Suprapubic skin (tissue), 4 donors: ENCODE results near the gene PIGK. TPM values are rescaled to one million over a fixed set of nuclear protein-coding genes. Genes with fewer than 3 reads are reported as not detected.

Experiments used
- DNase-seq, 2 donors: peaks; one replicate each; pipeline ENCODE4 v3.0.0-alpha.2; 2019; ENCODE audit warnings: low spot score in 2 of 2
- H3K27ac ChIP-seq: fragments of 200-600 bp; sonication (generic); one replicate; pipeline ENCODE4 v1.5.1; 2019
- H3K27me3 ChIP-seq: fragments of 200-600 bp; sonication (generic); one replicate; pipeline ENCODE4 v1.5.1; 2019
- H3K36me3 ChIP-seq: fragments of 200-600 bp; sonication (generic); one replicate; pipeline ENCODE4 v1.5.1; 2019
- H3K4me1 ChIP-seq: fragments of 200-600 bp; sonication (generic); one replicate; pipeline ENCODE4 v1.5.1; 2019
- H3K4me3 ChIP-seq: fragments of 200-600 bp; sonication (generic); one replicate; pipeline ENCODE4 v1.5.1; 2019; ENCODE audit warnings: mild to moderate bottlenecking
- H3K9me3 ChIP-seq: fragments of 200-600 bp; sonication (generic); one replicate; pipeline ENCODE4 v1.5.1; 2019
- CTCF ChIP-seq, 2 donors: fragments of 200-600 bp in 1 of 2; fragments of 450-650 bp in 1 of 2; sonication (generic) in 1 of 2; IDR thresholded peaks; one replicate each; pipeline ENCODE4 v1.5.1; 2016 to 2019; ENCODE audit warnings: antibody characterized with exemption in 2 of 2, mild to moderate bottlenecking in 1 of 2, moderate library complexity in 1 of 2
- EP300 ChIP-seq: sonication (generic); formaldehyde crosslinking; IDR thresholded peaks from one replicate; pipeline ENCODE4 v1.6.1; 2017; ENCODE audit warnings: antibody characterized with exemption
- POLR2A ChIP-seq, 2 donors: fragments of 450-650 bp; IDR thresholded peaks; one replicate each; pipeline ENCODE4 v1.6.1; 2017; ENCODE audit warnings: antibody characterized with exemption in 2 of 2, mild to moderate bottlenecking in 2 of 2, moderate library complexity in 2 of 2
- POLR2AphosphoS5 ChIP-seq, 3 donors: sonication (generic); formaldehyde crosslinking; IDR thresholded peaks; one replicate each; pipeline ENCODE4 v1.6.1; 2017; ENCODE audit warnings: antibody characterized with exemption in 3 of 3
- WGBS: methylation state at CpG from one replicate; pipeline ENCODE4 v1.1.5; 2018; 5-methylcytosine and 5-hydroxymethylcytosine counted together
- total RNA-seq, 4 donors: library from RNA; depleted of rRNA; stranded (reverse); fragments of >200 nt; gene quantifications; one replicate each; pipeline ENCODE4 v1.1.0, GENCODE V29; 2016

The PIGK gene
- total RNA-seq, 4 donors from 2014 or later: 8.9 to 16.0 (median 11.8) TPM

GRCh38 chr1:77156214-77156613, 63.0 kb downstream of the PIGK start:
- Histone ChIP-seq H3K4me3 (no peak overlapping the region), H3K4me1 (no peaks in the 10 kb centered on the region), H3K27me3 (no peaks in the 10 kb centered on the region), H3K27ac (no peak overlapping the region), H3K9me3 (no peaks in the 10 kb centered on the region), H3K36me3 (peaks cover 24% of the 10 kb centered on the region)
- no peak for DNase-seq
- no peak for TF ChIP-seq POLR2A (IDR thresholded peaks at IDR 0.05)
- TF ChIP-seq EP300: no peak
- no peak for TF ChIP-seq CTCF (IDR thresholded peaks at IDR 0.05)
- TF ChIP-seq POLR2AphosphoS5 (IDR thresholded peaks at IDR 0.05): no peak

- no peaks in the 10 kb centered on the region for H3K4me1 ChIP-seq
- no peaks in the 10 kb centered on the region for H3K27me3 ChIP-seq
- no peaks in the 10 kb centered on the region for H3K9me3 ChIP-seq
- over 99% methylated on average over 5 of the region's 5 CpGs for WGBS
- TF ChIP-seq CTCF (IDR thresholded peaks at IDR 0.05) (no peak), POLR2AphosphoS5 (IDR thresholded peaks at IDR 0.05) (no peak), POLR2A (IDR thresholded peaks at IDR 0.05) (no peak), EP300 (no peak)
- H3K36me3 ChIP-seq: no peaks in the 10 kb centered on the region
- no peak overlapping the region for H3K27ac ChIP-seq
- no peak for DNase-seq
- H3K4me3 ChIP-seq: no peak overlapping the region
Measured at GRCh38 chr1:77146270-77146669, 73.0 kb downstream of the PIGK start.

DNA sequence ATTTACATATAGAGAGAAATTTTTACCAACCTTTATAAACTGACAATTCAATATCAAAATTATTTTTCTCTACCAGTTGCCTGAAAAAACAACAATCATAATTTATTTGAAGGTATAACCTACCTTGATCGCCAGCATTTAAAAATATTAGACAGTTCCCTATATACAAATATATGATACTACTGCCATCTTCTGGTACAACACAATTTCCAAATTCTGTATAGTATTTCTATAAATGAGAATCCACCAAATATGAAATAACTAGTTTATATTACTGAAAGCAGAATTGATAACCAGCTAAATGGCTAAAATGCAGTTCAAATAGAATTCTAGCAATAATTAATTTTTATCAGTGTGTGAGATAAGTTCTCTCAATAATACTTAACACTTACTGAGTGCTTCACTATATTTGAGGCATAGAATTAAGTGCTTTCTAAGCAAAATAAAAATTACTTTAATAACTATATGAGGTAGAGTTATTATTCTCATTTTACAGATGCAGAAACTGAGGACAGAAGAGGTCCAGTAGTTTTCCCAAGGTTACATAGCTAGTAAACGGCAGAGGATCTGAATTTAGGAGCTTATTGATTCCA, 75.6 kb downstream of the PIGK start:
- TF ChIP-seq EP300 (no peak), CTCF (IDR thresholded peaks at IDR 0.05) (no peak), POLR2A (IDR thresholded peaks at IDR 0.05) (no peak), POLR2AphosphoS5 (IDR thresholded peaks at IDR 0.05) (no peak)
- H3K27me3 ChIP-seq: no peaks in the 10 kb centered on the region
- H3K4me3 ChIP-seq: no peak overlapping the region
- no peaks in the 10 kb centered on the region for H3K36me3 ChIP-seq
- H3K9me3 ChIP-seq: no peaks in the 10 kb centered on the region
- H3K27ac ChIP-seq: no peak overlapping the region
- DNase-seq: no peak
- WGBS: 61% methylated on average over 2 of the region's 2 CpGs
- H3K4me1 ChIP-seq: no peaks in the 10 kb centered on the region

- no peak overlapping the region for H3K27ac ChIP-seq
Measured at GRCh38 chr1:77139389-77139788, 79.8 kb downstream of the PIGK start.

GRCh38 chr1:77134359-77134758, 84.9 kb downstream of the PIGK start:
- no peaks in the 10 kb centered on the region for H3K9me3 ChIP-seq
- no peak overlapping the region for H3K27ac ChIP-seq
- H3K4me3 ChIP-seq: no peak overlapping the region
- 59% methylated on average over 2 of the region's 2 CpGs for WGBS
- no peaks in the 10 kb centered on the region for H3K4me1 ChIP-seq
- no peaks in the 10 kb centered on the region for H3K36me3 ChIP-seq
- no peak for DNase-seq
- H3K27me3 ChIP-seq: no peaks in the 10 kb centered on the region
- TF ChIP-seq CTCF (IDR thresholded peaks at IDR 0.05) (no peak), EP300 (no peak), POLR2AphosphoS5 (IDR thresholded peaks at IDR 0.05) (no peak), POLR2A (IDR thresholded peaks at IDR 0.05) (no peak)

More at GRCh38 chr1:77139389-77139788, 79.8 kb downstream of the PIGK start:
- H3K27me3 ChIP-seq: no peaks in the 10 kb centered on the region
- no peak overlapping the region for H3K4me3 ChIP-seq
- WGBS: 93% methylated on average over 1 of the region's 1 CpG
- DNase-seq: no peak
- no peak for TF ChIP-seq EP300
- TF ChIP-seq POLR2AphosphoS5 (IDR thresholded peaks at IDR 0.05): no peak
- no peak for TF ChIP-seq POLR2A (IDR thresholded peaks at IDR 0.05)
- H3K36me3 ChIP-seq: no peaks in the 10 kb centered on the region
- no peaks in the 10 kb centered on the region for H3K9me3 ChIP-seq
- no peaks in the 10 kb centered on the region for H3K4me1 ChIP-seq
